Measurements from ENCODE around the gene HAGHL.

DNA sequence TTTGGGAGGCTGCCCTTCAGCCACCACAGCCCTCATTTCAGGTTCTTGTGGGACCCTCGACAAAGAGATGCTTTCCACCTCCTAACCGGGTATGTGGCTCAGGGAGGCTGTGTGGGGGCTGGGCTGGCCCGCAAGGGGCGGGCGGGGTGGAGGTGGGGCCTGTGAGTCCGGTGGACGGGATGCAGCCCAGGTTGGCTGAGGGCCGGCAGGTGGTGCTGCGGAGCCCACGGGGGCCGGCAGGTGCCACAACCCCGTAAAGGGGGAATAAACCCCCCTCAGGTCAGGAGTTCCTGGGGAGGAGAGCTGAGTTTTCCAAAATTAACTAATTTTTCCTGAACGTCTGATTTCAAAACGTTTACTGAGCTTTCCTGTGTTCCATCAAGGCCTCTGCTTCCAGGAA, 18.8 kb downstream of the HAGHL start:
- TF ChIP-seq ZFP30 (CRISPR knock-in tag; IDR thresholded peaks at IDR 0.05) = no peak
- TF ChIP-seq, protein P1, sequence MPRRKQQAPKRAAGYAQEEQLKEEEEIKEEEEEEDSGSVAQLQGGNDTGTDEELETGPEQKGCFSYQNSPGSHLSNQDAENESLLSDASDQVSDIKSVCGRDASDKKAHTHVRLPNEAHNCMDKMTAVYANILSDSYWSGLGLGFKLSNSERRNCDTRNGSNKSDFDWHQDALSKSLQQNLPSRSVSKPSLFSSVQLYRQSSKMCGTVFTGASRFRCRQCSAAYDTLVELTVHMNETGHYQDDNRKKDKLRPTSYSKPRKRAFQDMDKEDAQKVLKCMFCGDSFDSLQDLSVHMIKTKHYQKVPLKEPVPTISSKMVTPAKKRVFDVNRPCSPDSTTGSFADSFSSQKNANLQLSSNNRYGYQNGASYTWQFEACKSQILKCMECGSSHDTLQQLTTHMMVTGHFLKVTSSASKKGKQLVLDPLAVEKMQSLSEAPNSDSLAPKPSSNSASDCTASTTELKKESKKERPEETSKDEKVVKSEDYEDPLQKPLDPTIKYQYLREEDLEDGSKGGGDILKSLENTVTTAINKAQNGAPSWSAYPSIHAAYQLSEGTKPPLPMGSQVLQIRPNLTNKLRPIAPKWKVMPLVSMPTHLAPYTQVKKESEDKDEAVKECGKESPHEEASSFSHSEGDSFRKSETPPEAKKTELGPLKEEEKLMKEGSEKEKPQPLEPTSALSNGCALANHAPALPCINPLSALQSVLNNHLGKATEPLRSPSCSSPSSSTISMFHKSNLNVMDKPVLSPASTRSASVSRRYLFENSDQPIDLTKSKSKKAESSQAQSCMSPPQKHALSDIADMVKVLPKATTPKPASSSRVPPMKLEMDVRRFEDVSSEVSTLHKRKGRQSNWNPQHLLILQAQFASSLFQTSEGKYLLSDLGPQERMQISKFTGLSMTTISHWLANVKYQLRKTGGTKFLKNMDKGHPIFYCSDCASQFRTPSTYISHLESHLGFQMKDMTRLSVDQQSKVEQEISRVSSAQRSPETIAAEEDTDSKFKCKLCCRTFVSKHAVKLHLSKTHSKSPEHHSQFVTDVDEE (CRISPR knock-in tag; IDR thresholded peaks at IDR 0.05) = no peak
- TF ChIP-seq PATZ1 (CRISPR knock-in tag; IDR thresholded peaks at IDR 0.05; ENCODE audit: borderline replicate concordance) = no peak
- TF ChIP-seq, protein P2, sequence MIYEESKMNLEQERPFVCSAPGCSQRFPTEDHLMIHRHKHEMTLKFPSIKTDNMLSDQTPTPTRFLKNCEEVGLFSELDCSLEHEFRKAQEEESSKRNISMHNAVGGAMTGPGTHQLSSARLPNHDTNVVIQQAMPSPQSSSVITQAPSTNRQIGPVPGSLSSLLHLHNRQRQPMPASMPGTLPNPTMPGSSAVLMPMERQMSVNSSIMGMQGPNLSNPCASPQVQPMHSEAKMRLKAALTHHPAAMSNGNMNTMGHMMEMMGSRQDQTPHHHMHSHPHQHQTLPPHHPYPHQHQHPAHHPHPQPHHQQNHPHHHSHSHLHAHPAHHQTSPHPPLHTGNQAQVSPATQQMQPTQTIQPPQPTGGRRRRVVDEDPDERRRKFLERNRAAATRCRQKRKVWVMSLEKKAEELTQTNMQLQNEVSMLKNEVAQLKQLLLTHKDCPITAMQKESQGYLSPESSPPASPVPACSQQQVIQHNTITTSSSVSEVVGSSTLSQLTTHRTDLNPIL (CRISPR knock-in tag; IDR thresholded peaks at IDR 0.05; ENCODE audit: low read depth) = no peak
- no peak for TF ChIP-seq ESRRG (CRISPR knock-in tag; IDR thresholded peaks at IDR 0.05)
- TF ChIP-seq OSR1 (CRISPR knock-in tag; IDR thresholded peaks at IDR 0.05) = no peak
- TF ChIP-seq PPARA (CRISPR knock-in tag; IDR thresholded peaks at IDR 0.05; ENCODE audit: borderline replicate concordance) = no peak
- TF ChIP-seq SNAI2 (CRISPR knock-in tag; IDR thresholded peaks at IDR 0.05) = no peak
- no peak for TF ChIP-seq ZFP3 (CRISPR knock-in tag; IDR thresholded peaks at IDR 0.05)

All from SK-N-SH treated with all-trans-retinoic acid at 6 μM for 48 hours (cell line).